Motor neuron (in vitro differentiated cells): Measurements from ENCODE around the gene SKP1. TPM values are rescaled to one million over a fixed set of nuclear protein-coding genes. Genes with fewer than 3 reads are reported as not detected.

Experiments
- ATAC-seq, 8 experiments: fragments of 200-7000 bp; cut with Tn5 transposase; replicated peaks in 6 of 8; 2 replicates each; pipeline ENCODE4 v1.8.0; 2021; ENCODE audit warnings: mild to moderate bottlenecking in 8 of 8, moderate library complexity in 8 of 8
- H3K27ac ChIP-seq, 2 donors: fragments of 250-450 bp; sonication (Bioruptor Pico); 2 replicates each; pipeline ENCODE4 v1.9.0; 2021; ENCODE audit warnings: antibody characterized with exemption in 2 of 2, mild to moderate bottlenecking in 2 of 2, moderate library complexity in 1 of 2
- H3K4me1 ChIP-seq, 2 donors: fragments of 250-450 bp; sonication (Bioruptor Pico); replicated peaks in 1 of 2; 2 replicates each; pipeline ENCODE4 v1.6.1; 2021; ENCODE audit warnings: antibody characterized with exemption in 2 of 2, mild to moderate bottlenecking in 2 of 2, moderate library complexity in 1 of 2
- H3K4me3 ChIP-seq, 5 donors: fragments of 250-450 bp; sonication (Bioruptor Pico); 2 replicates each; pipeline ENCODE4 v1.9.0; 2021; ENCODE audit warnings: antibody characterized with exemption in 5 of 5, mild to moderate bottlenecking in 5 of 5, moderate library complexity in 4 of 5
- WGBS, 10 experiments: fragments of 450-650 bp; shearing (Covaris generic); methylation state at CpG; one replicate each; pipeline ENCODE4 v1.0.0; 2022; 5-methylcytosine and 5-hydroxymethylcytosine counted together
- in situ Hi-C, 9 experiments: fragments of 400-800 bp; cut with MboI; loops; one replicate each; pipeline ENCODE4 v1.15.0; 2021; ENCODE audit warnings: low sequenced_read_pairs in 9 of 9, low pct_unique_long_range_greater_than_20kb in 2 of 9; ENCODE audit not compliant: unreplicated experiment in 9 of 9
- total RNA-seq, 8 experiments: library from RNA; unstranded; fragments of 300-600 nt; gene quantifications; 2 replicates each; pipeline versions ENCODE4 v1.2.3 to v1.2.4, GENCODE V29; 2022

SKP1 gene
- total RNA-seq, 8 experiments from 2014 or later: 368 to 550 (median 471) TPM

DNA sequence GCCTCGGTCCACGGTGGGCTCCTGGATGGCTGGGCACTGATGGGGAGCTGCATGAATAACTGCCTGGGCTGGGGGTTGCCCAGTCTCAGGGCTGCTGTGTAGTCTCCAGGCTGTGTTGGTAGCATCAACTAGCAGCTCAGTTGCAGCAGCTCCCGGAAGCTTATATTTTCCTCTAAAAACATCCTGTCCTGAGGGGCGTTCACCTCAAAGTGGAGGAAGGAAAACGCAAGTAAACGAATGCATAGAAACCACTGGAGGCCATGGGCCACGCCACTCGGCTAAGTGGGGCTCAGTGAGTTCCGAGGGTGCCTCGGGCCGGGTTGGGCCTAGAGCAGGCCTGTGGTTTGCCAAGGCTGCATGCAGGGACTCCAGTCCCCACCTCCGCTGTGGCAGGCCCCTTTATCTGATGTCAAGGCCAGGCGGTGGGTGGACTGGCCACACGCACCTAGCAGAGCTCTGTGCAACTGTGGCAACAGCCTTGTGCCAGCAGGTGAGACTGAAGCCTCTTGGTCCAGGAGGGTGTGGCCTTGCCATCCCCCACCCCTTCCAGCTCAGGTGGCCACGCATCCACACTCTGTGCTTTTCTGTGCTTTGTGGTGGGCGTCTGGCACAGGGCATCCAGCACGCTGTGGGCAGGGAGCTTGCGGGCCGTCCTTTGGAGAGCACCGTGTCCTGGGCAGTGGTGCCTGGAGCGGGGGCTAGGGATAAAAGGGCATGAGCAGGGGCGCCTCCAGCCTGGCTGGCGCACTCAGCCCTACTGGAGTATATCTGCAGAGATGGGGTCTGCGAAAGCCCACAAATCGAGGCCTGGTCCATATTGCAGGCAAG is 47.1 kb downstream of the SKP1 start:
- in situ Hi-C loops: loop anchor here in 4 of 9 experiments (25.0 kb wide), 1 partner anchor 92 kb away; no protein-coding TSS in a partner anchor
- WGBS, 10 experiments: 84 to 93% (median 91%) methylated on average over 2 to 14 of the region's 25 CpGs; no CpG with 5 or more reads in 6 of the 10 experiments
- no peaks in the 10 kb centered on the region for H3K4me1 ChIP-seq

DNA sequence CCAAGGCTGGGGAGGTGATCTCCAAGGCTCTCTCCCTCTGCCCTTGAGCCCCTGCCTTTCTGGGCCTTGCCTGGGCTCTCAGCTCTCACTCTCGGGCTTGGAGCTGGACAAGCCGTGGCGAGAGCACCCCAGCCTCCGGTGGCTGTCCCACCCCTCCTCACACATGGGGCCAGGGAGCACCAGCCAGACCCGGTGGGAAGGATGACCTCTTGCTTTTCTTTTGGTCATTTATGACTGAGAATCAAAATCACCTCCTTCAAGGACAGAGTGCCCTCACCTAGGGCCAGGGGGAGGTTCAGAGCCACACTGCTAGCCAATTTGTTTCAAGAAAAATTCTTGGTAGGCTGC is 48.1 kb downstream of the SKP1 start:
- Histone ChIP-seq H3K27ac (no peak overlapping the region), H3K4me3 (no peak overlapping the region), H3K4me1 (no peaks in the 10 kb centered on the region)
- 85 to 93% (median 90%) methylated on average over 2 to 5 of the region's 5 CpGs; no CpG with 5 or more reads in 7 of the 10 experiments for WGBS, 10 experiments
- ATAC-seq: no peak
- in situ Hi-C loops: loop anchor here in 4 of 9 experiments (25.0 kb wide), 1 partner anchor 91 kb away; no protein-coding TSS in a partner anchor

More for the DNA sequence above, 47.1 kb downstream of the SKP1 start:
- H3K27ac ChIP-seq: no peak overlapping the region
- no peak overlapping the region for H3K4me3 ChIP-seq
- ATAC-seq: peak in 2 of 8 experiments; percentile 7 to 19

DNA sequence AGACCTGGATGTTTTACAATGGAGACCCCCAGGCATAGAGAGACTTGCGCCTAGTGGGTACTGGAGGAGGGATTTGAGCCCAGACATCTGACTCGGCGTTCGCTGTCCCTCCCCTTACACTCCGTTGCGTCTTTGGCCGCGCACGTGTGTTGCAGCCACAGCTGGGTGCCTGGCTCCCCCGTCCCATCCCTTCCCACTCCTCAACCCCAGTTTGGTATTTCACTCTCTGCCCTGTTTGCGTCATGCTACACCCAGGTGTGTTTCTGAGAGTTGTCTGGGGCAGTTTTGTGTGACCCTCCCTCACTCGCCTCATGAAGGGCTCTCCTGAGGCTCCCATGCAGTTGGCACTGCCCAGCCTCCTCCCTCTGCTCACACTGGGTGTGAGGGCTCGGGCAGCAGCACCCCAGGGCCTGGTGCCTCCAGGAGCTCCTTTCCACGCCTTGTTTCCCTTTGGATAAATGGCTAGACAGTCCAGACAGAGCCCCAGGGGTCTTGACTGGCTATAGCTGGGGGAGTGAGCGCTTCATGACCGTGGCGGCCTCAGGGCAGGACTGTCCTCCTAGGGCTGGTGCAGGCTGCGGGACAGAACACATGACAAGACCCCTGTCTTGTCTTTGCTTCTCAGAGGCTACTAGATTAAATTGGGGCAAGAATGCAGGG is 48.6 kb downstream of the SKP1 start:
- Histone ChIP-seq H3K4me3 (no peak overlapping the region), H3K27ac (no peak overlapping the region), H3K4me1 (no peaks in the 10 kb centered on the region)
- no peak for ATAC-seq
- WGBS, 10 experiments: 83 to 100% (median 93%) methylated on average over 1 to 11 of the region's 18 CpGs; no CpG with 5 or more reads in 4 of the 10 experiments
- in situ Hi-C loops: loop anchor here in 4 of 9 experiments (25.0 kb wide), 1 partner anchor 91 kb away; no protein-coding TSS in a partner anchor

DNA sequence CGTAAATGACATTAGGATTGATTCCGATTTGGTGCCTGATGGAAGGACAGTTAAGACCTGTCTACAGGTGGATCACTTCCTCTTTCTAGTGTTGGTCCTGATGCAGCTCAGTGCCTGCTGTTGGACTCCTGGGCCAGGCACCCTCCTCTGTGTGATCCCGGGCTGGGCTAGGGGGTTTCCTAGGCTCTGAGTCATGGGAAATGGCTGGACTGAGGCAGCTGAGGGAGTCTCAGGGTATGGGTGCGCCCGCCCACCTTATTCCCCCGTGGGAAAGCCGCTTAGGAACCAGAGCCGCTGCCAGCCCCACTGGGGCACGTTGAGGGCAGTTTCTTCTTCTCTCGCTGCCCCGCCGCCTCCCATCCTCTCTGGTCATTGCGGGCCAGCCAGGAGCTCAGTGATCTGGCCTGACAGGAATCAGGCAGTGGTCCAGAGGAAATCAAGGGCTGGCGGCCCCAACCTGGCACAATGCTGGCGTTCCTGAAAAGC is 49.3 kb downstream of the SKP1 start:
- 54 to 100% (median 86%) methylated on average over 1 to 8 of the region's 15 CpGs; no CpG with 5 or more reads in 3 of the 10 experiments for WGBS, 10 experiments
- in situ Hi-C loops: loop anchor here in 4 of 9 experiments (25.0 kb wide), 1 partner anchor 90 kb away; no protein-coding TSS in a partner anchor
- Histone ChIP-seq H3K27ac (no peak overlapping the region), H3K4me1 (no peaks in the 10 kb centered on the region), H3K4me3 (no peak overlapping the region)
- peak in 2 of 8 experiments; percentile 6 to 16 for ATAC-seq

DNA sequence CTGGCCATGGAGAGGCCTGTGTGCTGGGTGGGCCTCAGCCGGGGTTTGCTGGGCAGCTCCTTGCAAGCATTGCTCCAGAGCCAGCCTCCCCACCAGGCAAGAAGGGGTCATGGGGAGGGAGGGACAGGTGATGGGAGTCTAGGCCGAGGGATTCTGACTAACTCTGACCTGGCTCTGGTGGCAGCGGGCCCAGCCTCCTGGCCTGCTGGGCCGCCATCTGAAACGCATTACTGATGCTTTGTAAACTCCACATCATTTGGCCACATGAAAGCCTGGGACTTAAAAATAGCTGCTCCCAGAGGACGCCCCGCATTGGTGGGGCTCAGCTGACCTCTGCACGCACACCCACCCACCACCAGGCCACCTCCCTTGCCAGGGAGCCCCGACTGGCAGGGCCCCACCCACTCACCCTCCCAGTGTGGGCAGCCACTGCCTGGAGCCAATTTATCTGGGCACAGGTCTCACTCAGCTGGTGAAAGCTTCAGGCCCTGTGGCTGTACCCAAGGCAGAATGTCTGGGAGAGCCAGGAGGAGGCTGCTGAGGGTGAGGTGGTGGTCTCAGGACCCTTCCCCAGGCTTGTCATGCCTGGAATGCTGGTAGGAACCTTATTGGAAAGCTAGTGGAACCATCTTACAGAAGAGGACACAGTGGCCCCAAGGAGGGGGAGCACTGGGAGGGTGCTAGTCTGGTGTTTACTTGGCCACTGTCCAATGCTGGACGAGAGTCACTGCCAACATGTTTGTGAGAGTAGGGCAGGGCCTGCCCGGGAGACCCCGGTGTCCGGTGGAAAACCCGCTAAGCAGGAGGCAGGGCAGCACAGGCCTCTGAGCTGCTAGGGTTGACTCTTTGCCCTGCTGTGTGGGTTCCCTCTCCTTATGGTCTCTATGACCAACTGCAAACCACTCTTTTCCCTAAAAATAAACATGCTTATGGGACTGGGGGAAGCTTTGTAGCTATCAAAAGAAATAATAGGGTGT is 51.4 kb downstream of the SKP1 start:
- no peaks in the 10 kb centered on the region for H3K4me1 ChIP-seq
- WGBS, 10 experiments: 0 to 100% (median 90%) methylated on average over 1 to 5 of the region's 14 CpGs; no CpG with 5 or more reads in 5 of the 10 experiments
- H3K27ac ChIP-seq: no peak overlapping the region
- in situ Hi-C loops: loop anchor here in 4 of 9 experiments (25.0 kb wide), 1 partner anchor 88 kb away; no protein-coding TSS in a partner anchor
- ATAC-seq: peak in 6 of 8 experiments; percentile 34 to 75 (median 60)
- H3K4me3 ChIP-seq: no peak overlapping the region

DNA sequence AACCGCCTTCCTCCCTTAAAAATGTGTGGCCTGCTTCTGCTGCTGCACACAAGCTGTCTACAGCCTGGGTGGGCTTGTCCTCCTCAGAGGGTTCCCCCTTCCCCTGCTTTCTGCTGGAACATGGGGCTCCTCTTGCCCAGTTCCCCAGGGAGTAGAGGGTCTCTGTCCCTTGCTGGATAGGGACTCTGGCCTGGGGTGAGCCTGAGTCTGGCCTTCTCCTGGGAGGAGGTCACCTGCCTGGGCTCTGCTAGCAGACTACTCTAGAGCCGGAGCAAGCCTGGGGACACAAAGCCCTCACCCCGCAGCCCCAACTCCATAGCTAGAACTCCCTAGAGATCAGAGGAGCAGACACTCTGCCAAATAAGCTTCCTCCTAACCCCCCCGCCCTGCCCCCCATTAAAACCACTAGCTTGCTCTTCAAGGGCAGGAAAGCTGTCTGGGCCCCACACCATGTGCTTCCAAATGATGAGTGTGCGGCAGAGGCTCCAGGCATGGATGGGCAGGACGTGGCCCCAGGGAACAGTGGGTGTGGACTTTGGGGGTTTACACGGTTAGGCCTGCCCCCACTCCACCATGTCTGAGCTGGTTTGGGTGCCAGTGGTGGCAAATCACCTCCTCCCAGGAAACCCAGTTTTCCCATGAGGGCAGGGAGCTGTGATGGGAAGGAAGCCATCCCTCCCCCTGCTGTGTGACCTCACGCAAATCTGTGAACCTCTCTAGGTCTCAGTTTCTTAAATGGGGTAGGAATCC is 52.3 kb downstream of the SKP1 start:
- 22 to 100% (median 90%) methylated on average over 1 to 6 of the region's 8 CpGs; no CpG with 5 or more reads in 6 of the 10 experiments for WGBS, 10 experiments
- peak in 3 of 8 experiments; percentile 5 to 34 (median 18) for ATAC-seq
- Histone ChIP-seq H3K27ac (no peak overlapping the region), H3K4me1 (no peaks in the 10 kb centered on the region), H3K4me3 (no peak overlapping the region)
- in situ Hi-C loops: loop anchor here in 4 of 9 experiments (25.0 kb wide), 1 partner anchor 87 kb away; no protein-coding TSS in a partner anchor

DNA sequence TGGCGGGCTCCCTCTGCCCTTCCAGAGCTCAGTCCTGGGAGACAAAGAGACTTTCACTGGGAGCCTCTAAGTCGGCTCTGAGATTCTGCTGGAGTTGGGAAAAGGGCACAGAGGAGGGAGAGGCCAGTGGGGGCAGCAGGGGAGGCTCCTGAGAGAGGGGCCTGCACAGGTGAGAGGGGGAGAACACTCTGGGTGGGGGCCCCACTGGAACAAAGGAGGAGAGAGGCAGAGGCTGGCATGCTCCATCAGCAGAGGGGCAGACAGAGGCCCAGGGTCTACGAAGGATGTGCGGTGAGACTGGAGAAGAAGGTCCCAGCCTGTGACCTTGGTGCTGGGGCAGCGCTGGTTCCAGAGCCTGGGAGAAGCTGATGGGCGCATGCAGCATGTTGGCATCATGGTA is 53.4 kb downstream of the SKP1 start:
- ATAC-seq: no peak
- no peak overlapping the region for H3K4me3 ChIP-seq
- in situ Hi-C loops: no loop called here
- no peak overlapping the region for H3K27ac ChIP-seq
- H3K4me1 ChIP-seq: no peaks in the 10 kb centered on the region
- WGBS, 10 experiments: 67 to 100% (median 100%) methylated on average over 1 to 2 of the region's 6 CpGs; no CpG with 5 or more reads in 7 of the 10 experiments

DNA sequence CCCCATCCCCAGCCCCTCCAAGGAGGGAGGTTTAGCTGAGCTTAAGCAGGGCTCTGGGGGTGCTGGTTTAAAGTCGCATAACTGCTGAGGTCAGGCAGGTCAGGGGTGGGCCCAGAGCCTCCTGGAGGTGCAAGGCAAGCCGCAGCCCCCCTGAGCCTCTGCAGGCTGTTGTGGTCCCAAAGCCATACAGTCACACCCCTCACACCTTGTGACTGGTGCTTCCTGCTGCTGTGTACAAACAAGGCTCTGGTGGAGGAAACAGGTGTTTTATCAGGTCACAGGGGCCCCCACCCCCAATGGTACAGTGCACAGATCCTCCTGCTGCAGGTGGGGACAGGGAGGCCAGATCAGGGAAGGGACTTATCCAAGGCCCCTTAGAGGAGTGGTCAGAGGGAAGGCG is 54.2 kb downstream of the SKP1 start:
- ATAC-seq: no peak
- WGBS, 10 experiments: 50 to 100% (median 100%) methylated on average over 1 to 2 of the region's 3 CpGs; no CpG with 5 or more reads in 7 of the 10 experiments

DNA sequence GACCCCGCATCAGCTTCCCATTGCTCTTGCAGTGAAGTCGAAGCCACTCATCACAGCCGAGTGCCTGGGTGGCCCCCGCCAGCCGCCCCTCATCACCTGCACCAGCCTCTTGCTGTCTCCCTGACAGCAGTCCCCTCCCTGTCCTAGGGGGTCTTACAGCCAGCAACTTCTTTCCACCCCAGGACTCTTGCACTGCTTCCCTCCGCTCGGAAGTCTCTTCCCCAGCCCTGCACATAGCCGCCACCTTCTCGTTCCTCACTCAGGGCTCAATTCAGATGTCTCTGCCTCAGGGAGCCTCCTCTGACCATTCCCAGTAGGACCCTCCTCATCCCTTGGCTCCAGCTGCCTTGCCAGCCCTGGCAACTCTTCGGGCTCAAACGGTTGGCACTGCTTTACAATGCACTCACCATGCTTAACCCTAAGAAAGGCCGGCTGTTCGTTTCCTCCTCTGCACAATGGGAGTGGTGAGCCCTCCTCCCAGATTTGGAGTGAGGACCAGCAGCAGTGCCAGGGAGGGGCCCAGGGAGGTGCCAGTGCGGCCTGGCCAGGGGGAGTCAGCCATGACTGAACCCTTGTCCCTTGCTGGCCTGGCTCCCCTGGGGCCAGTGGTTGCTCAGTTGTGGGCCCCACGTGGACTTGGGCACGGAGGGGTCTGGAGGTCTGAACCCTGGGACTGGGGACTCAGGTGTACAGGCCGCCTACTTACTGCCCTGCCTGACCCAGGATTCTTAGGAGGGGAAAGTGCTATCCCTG is 56.2 kb downstream of the SKP1 start:
- Histone ChIP-seq H3K4me3 (no peak overlapping the region), H3K27ac (no peak overlapping the region), H3K4me1 (no peaks in the 10 kb centered on the region)
- 53 to 100% (median 90%) methylated on average over 1 to 7 of the region's 17 CpGs; no CpG with 5 or more reads in 5 of the 10 experiments for WGBS, 10 experiments
- in situ Hi-C loops: no loop called here
- no peak for ATAC-seq

More for the DNA sequence above, 54.2 kb downstream of the SKP1 start:
- Histone ChIP-seq H3K4me3 (no peak overlapping the region), H3K4me1 (no peaks in the 10 kb centered on the region), H3K27ac (no peak overlapping the region)
- in situ Hi-C loops: no loop called here

GRCh38 chr5:134119720-134120119 is 57.0 kb downstream of the SKP1 start:
- Histone ChIP-seq H3K4me3 (no peak overlapping the region), H3K27ac (no peak overlapping the region), H3K4me1 (no peaks in the 10 kb centered on the region)
- 69 to 100% (median 93%) methylated on average over 2 to 5 of the region's 12 CpGs; no CpG with 5 or more reads in 5 of the 10 experiments for WGBS, 10 experiments
- in situ Hi-C loops: no loop called here
- no peak for ATAC-seq

DNA sequence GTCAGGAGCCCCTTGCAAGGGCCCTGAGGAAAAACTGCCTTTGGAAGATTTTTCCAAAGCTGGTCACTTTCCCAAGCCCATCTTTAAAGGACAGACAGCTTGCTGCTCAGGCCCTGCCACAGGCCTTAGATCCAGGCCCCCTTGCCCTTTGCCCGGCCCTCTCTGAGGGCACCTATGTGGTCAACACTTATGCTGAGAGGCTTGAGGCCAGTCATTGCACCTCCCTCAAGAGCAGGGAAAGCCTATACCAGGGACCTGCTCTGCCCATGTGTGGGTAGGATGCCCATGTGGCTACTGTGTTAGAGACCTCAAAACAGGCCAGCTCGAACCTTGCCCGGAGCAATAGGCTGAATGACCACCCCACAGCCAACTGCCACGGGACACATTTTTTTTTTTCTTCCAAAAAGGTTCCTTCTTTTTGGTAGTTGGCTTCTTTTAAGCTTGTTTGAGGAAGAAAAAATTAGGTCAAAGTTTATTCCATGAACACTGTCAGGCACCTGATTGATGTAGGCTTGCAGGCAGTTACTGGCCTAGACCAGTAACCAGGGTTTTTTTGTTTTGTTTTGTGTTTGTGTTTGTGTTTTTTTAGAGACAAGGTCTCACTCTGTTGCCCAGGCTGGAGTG is 58.4 kb downstream of the SKP1 start:
- no peak for ATAC-seq
- WGBS, 10 experiments: 78 to 100% (median 90%) methylated on average over 1 to 3 of the region's 4 CpGs; no CpG with 5 or more reads in 6 of the 10 experiments
- Histone ChIP-seq H3K4me3 (no peak overlapping the region), H3K27ac (no peak overlapping the region), H3K4me1 (no peaks in the 10 kb centered on the region)
- in situ Hi-C loops: no loop called here
